ENCODE measurements around the gene TSPAN5.

Gene TSPAN5

DNA sequence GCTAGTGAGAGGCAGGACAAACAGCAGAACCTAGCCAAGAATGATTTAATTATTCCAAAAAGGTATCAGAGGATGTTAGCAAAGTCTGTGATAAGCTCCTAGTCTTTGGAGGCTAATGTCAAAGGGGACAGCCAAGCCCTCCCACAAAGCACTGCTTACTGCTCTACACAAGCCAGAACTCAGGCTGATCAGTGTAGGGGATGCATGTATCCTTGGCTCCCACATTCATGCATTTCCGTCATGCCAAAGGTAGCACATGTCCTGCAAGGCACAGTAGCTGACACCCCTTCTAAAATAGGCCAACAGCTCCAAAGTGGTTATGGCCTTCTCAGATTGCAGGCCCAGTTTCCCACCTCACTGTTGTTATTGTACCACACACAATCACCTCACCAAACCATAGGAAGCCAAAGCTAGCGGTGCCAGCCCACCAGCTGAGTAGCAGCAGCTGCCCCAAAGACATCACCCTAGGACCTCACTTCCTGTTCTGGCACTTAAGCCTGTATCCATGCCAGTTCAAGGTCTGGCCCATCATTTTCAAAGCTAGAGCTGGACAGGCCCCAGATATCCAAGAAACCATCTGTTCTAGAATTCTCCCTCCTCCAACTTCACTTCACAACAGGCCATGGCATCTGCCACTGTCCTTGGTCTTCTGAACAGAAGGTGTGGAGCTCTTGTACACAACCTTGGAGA lies 40.9 kb downstream of the TSPAN5 start:
- DNase-seq (ENCODE audit: low read depth in 3 of 3) = no peak

DNA sequence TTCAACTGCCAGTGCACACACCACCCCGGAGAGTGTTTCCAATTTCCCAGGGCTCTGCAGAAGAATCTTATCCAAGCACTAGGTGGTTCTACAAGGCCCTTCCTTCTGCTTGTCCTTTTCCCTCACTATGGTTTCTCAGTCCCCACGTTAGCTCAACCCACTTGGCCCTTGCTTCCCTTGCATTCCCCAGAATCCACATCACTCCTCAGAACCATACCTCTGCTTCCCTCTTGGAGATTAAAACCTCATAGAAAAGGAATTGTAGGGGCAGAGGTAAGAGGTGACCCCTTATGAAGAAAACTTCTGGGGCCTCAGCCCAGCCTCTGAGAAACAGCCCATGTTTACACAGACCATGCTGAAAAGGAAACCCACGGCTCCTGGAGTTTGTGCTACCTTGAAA lies 42.4 kb downstream of the TSPAN5 start:
- no peak for DNase-seq (ENCODE audit: low read depth in 3 of 3)

DNA sequence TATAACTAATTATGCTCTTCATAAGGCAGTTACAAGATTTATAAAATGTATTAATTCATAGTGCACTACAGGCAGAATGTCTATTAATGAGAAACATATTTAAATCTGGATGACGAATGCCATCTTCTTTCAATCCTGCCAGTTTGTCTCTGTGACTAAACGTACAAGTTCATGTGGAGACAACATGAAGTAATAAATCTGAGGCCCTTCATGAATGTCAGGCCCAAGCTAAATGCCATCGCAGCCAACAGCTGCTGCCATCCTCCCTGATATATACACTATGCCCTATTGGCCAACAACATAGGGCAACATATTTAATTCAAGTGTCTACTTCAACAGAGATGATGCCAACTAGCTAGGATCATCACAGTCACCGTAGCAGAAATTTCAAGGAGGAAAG lies 43.7 kb downstream of the TSPAN5 start:
- no peak for DNase-seq (ENCODE audit: low read depth in 3 of 3)

DNA sequence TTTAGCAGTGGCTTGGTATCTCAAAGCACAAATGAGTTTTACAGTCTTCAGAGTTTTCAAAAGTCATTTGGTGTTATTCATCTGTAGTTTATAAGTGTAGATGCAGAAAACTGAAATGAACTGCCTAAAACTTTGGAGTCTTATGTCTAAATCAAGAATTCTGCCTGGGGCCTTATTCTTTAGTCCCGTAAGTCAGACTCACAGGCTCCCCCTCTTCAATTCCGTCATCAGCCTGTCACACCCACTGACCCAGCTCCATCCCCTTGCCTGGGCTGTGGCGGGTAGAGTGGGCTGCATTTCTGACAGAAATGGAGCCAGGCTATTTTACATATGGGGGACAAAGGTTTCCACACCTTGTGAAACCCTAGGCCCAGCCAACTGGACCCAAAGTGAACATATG lies 44.3 kb downstream of the TSPAN5 start:
- no peak for DNase-seq (ENCODE audit: low read depth in 3 of 3)

DNA sequence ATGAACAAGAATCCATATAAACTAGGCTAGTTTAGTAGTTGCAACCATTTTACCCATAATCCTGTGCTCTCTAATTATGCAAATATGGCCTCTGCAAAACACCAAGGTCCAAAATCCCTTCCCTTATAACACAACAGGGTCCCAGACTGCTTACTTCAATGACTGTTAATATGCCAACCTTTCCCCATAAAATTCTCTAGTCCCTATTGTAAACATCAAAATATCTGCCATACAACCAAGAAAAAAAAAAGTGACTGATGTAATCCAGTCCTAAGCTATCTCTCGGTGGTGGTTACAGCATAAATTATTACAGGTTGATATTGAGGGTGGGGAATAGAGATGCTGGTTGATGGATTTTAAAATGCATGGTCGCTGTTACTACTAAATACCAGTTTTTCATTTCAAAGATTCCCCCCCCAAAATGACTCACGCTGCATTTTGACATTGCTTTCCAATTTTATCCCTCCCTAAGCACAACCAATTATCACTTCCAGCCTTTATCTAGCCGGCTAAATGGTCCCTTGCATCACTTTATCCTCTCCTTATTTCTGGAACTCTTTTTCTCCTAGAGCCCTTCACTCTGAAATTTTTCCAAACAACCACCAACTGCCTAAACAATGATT lies 44.8 kb downstream of the TSPAN5 start:
- no peak for DNase-seq (ENCODE audit: low read depth in 3 of 3)

DNA sequence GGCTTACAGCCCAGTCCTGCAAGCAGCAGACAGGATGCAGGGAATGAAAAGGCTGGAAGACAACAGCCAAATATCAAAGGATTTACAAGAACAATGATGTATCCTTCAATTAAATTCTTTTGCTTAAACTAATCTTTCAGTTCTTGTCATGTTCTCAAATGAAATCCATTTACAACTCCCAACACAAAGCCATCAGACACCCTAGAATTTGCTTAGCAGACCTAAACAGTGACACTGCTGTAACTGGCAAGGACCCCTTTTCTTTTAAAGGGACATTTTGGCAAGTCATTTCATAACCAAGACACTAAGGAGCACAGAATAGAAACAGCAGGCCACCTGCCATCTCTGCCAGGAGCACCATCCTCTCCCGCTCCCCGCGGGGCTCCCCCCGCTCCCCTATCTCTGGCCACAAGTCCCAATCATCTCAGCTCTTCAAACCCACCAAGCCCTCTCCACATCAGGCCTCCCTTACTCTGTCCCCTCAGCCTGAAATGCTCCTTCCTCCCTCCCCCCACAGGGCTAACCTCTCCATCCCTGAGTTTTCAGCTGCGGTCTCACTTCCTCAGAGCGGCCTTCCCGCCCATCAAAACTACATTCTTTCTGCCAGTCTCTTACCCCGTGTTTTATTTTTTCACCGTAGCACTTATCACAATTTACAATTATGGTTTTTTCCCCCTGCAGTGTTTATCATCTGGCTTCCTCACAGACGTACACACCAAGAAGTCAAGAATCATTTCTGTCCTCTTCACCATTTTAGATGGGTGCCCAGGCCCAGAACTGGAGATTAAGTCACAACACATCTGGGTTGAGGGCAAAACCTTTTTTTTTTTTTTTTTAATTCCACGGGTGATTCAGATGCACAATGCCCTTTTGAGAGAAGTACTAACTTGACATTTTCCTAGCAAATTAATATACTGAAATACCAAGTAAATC lies 45.8 kb downstream of the TSPAN5 start:
- no peak for DNase-seq (ENCODE audit: low read depth in 3 of 3)

DNA sequence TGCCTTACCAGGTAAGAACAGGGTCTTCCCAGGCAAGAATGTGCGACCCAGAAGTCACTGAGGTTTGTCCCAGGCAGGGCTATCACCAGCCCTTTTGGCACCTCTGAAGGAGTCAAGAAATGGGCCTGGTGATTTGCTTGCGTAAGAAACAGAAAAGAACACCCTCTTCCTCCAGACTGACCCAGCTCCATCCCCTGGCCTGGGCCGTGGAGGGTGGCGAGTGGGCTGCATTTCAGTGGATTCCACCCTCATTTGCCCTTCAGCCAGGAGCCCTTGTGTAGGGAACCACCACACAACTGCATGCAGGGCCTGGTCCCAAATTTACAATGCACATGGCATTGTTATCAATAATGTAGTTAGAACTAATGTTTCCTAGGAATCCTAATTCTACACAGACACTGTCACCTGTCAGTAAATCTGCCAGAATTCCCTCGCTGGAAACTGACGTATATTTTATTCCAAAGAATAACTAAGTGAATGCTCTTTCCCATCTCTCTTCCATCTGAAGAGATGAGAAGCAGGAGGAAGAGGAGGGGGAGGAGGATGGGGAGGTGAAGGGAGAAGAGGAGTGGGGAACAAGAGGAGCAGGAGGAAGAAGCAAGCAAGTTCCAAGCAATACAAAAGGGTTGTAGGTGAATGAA lies 46.6 kb downstream of the TSPAN5 start:
- DNase-seq (ENCODE audit: low read depth in 3 of 3) = no peak

DNA sequence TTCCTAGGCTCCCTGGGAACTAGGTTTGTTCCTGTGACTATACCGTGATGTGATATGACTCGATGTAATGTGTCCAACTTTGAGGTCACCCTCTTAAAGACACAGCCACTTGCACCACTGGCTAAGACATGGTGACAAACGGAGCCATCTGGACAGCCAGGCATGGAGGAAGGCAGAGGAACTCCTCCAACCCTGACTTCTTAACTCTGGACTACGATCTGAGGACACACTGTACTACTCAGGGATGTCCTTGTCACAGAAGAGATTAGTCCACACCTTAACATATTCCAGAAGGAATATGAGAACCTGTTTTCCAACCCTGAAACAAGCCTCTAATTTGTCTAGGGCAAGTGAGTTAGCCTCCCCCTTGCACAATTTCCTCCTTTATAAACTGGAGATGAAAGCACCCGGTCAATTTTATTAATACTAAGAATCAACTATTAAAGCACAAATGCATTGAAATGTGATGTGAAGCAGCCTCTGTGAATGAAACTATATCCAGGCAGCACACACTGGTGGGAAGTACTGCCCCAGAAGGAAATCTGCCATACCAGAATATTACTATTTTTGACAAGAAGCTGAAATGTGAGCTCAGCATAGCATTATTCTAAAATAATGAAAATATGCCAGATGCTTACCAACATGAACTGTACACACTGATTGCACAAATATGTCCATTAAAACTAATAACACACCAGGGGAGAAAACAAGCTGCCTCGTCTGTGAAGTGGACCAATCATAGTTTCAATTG lies 47.3 kb downstream of the TSPAN5 start:
- no peak for DNase-seq (ENCODE audit: low read depth in 3 of 3)

DNA sequence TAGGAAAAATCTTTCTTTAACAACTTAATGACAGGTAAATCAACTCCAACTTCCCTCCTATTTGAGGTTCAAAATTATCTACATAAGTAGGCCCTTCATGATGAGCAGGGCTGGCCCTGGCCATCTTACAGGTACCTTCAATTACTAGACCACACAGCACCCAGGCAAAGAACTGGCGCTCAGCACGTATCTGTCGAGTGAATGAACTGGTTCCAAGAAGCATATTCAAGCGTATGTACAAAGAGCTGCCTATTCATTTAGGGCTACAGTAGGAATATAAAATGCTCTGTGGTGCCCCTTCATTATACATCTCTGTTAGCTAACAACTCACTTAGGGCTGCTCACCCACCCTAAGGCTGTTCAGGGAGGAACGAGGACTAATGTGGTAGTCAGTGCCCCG lies 48.0 kb downstream of the TSPAN5 start:
- no peak for DNase-seq (ENCODE audit: low read depth in 3 of 3)

DNA sequence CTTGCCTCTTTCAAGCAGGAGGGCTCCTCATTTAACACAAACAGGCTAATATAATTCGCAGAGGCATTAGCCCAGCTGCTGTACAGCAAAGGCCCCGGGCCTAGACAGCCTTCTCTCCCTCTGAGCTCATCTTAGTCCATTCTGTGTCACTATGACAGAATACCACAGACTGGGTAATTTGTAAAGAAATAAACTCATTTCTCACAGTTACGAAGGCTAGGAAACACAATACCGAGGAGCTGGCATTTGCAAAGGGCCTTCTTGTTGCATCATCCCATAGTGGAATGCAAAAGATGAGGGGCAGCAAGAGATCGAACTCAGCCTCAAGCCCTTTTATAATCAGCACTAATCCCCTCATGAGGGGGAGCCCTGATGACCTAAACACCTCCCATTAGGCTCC lies 48.5 kb downstream of the TSPAN5 start:
- no peak for DNase-seq (ENCODE audit: low read depth in 3 of 3)

DNA sequence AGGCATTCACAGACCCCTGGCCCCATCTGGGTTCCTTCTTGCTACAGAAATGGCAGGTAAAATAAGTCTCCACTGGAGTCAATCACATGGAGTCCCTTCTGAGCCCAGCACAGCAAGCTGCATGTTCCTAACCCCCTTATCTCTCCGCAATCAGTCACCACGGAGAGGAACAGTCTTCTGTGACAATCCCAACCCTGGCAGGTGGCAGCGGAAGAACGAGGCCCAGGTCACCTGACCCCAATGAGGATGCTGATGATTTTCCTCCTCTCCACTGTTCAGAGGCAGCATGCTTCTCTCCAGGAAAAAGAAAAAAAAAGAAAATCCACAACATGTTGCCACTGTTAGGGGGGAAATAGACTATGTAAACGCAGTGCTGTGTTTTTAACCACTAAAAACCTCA lies 50.1 kb downstream of the TSPAN5 start:
- DNase-seq (ENCODE audit: low read depth in 3 of 3) = no peak

DNA sequence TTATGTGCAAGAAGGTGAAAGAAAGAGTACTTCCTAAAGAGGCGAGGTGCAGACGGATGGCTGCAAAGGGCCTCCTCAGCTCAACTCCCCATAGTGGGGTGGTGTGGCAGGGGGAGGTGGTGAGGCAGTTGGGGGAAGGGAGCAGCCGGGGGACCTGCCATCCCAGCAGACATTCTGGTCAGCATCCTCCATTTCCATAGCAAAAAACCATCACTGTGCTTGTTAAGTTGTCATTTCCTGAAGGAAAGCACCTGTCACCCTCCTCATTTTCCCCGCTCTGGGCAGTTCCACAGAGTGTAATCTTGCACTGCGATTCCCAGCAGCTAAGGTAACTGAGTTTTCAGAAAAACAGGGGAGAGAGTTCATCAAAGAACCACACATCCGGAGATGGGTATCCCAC lies 51.5 kb downstream of the TSPAN5 start:
- DNase-seq (ENCODE audit: low read depth in 3 of 3) = no peak

DNA sequence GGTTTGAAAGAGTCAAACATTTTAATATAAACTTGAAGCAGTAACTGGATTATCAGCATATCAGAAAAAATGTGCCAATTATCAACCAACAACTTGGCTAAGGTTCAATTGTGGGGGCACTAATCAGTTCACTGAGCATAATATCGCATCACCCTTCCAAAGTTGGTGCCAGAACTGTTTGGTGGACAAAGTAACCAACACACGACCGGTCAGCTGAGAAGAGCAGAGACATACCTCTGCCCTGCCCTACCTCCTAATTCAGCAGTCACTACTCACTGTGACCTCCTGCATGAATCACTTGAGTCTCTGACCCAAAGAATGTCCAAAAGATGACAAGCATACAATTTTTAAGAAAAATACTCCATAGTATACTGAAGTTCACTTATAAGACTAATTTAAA lies 53.2 kb downstream of the TSPAN5 start:
- no peak for DNase-seq (ENCODE audit: low read depth in 3 of 3)

DNA sequence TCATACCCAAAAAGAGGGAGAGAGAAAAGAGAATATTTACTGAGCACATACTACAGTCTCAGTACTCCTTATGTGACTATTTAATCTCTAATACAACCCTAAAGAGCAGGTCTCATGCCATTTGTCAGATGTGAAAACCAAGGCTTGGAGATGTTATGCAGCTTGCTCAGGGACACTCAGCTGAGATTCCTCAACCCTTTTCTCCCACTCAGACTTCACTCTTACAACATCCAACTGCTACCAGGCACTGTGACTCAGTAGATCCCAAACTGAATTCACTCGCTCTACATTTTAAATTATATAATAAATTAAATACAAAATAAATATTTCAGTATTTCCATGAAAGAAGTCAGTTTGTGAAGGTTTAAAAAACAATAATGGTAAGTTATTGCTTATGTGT lies 53.7 kb downstream of the TSPAN5 start:
- no peak for DNase-seq (ENCODE audit: low read depth in 3 of 3)

DNA sequence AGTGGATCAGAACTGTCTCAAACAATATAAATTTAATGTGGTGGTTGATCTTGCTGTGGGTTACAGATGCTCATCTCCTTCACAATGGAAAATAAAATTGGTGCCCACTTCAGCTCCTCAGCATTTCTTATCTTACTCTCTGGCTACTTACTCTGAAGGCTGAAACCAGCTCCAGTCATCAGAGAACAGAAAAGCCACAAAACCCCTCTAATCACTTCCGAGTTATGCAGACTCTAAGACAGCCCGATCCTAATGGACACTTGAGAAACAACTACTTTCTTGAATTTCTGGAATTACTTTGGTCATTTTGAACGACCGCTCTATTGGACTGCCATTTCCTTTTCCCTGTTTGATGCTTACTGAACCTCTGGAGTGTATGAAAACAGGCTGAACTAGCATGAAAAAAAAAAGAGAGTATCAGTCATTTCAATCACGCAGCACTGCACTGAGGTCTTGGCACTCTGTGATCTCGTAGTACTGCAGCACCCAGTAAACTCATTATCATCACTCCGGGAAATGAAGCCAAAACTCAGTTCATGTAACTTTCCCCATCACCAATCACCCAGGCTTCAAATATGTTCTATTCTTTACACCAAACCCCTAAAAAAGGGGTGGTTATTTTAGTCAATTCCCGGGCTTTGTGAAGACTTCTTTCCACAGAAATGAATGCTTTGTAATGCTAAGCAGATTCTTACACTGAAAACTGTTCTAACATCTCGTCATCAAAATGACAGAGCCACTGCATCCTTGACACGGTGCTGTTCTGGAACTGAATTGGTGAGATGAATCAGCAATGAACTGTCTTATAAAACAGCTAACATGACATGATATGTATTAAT lies 54.5 kb downstream of the TSPAN5 start:
- no peak for DNase-seq (ENCODE audit: low read depth in 3 of 3)

DNA sequence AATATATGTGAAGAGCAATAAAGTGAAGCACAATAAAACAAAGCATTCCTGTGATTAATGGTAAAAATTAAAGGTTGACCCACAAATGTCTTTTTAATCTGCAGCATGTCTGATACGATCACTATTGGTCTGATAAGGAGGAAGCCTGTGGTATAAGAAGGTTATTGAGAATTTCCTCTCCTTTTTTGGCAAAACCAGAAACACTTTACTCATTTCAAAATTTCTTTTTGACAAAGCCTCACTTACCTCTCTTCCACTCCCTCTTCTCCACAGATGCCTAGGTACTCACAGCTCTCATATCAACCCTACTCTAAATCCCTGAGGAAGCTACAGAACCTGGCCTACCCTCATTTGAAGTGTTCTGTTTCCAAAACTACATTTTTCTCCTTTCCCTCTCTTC lies 56.1 kb downstream of the TSPAN5 start:
- DNase-seq (ENCODE audit: low read depth in 3 of 3) = no peak

DNA sequence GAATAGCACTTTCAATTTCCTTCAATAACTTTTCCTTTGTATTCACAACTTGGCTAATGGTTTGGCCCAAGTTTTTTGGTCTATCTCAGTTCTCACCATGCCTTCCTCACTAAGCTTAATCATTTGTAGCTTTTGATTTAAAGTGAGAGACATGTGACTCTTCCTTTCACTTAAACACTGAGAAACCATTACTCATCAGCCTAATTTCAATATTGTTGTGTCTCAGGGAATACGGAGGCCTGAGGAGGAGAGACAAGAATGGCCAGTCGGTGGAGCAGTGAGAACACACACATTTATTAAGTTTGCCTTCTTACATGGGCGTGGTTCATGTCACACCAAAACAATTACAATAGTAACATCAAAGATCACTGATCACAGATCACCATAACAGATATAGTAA lies 56.7 kb downstream of the TSPAN5 start:
- no peak for DNase-seq (ENCODE audit: low read depth in 3 of 3)

DNA sequence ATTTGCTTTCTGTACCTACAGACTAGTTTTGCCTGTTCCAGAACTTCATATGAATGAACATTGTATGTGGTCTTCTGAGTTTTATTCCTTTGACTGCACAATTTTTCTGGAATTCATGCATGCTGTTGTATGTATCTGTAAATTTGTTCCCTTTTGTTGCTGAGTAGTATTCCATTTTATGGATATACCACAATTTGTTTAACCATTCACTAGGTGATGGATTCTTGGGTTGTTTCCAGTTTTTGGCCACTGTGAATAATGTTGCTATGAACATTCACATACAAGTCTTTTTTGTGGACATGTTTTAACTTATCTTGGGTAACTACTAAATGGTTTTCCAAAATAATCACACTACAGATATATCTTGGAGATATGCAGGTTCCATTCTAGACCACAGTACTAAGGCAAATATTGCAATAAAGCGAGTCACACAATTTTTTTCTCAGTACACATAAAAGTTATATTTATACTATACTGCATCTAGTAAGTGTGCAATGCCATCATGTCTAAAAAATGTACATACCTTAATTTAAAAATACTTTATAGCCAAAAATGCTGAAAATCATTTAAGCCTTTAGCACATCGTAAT lies 58.7 kb downstream of the TSPAN5 start:
- DNase-seq (ENCODE audit: low read depth in 3 of 3) = no peak

DNA sequence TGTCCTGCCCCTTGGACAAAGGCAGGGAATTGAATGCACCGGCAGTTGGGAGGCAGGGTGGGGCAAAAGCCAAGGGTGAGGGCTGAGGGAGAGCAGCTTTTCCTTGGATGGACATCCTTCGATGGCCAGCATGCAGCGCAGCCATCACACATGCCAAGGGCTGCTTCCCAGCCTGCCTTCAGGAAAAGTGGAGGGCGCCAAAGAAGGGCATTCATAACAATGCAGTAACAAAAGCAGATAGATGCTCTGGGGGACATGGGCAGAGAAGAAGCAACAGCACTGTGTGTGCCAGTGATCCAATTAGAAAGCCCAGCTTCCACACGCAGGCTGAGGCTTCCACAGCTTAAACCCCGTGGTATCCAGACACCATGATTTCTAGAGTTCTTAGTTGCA lies 71.5 kb downstream of the TSPAN5 start:
- no peak for DNase-seq (ENCODE audit: low read depth in 3 of 3)

DNA sequence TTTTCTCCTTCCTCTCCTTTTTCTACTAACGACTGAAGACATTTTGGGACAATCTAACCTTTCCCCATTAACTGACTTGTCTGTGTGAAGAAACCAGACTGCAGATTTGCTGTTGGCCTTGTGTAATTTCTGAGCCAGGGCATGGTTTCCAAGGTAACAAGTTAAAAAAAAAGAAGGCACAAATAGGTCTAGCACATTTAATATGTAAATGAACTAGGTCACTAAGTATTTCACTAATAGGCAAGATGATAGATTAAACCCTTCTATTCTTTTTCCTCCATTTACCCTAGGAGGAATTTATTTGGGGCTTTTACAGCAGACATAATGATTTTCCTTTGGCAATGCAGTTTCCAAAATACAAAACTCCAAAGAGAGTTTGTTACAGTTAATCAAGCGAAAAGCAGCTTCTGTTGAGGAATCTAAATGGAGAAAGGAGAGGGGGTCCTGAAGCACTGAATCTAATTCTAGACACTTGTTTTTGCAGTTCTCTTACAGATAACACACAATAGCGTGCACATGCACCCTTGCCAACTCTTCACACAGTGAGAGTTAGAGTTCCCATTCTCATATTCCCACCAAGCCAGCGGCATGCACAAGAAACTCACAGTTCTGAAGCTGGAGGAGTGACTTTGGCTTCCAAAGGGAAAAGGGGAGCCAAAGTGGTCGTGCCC lies 72.0 kb downstream of the TSPAN5 start:
- no peak for DNase-seq (ENCODE audit: low read depth in 3 of 3)
